ENCODE results near the gene IRF1. TPM values are rescaled to one million over a fixed set of nuclear protein-coding genes. Genes with fewer than 3 reads are reported as not detected.
A peak's percentile ranks its signal among the peaks of the same experiment; 100 is the strongest.

Gene IRF1
- total RNA-seq, 1 experiment from 2014 or later: 30.1 TPM

DNA sequence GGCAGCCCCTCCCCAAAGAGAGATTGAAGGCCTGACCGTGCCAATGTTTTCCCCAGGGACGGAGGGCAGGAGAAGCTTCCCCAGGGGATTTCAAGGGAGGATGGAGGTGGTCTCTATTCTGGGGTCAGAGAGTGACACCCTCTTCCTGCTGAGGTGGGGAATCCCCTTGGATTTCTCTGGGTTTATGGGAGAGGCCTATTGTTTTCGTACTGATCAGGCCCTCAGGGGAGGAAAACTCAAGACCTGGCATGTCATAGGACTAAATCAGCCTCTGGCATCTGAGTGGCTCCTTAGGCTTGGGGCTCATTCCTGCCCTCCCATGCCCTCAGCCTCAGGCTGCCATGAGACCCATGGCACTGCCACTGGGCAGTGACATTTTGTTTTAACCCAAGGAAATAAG, 44.6 kb downstream of the IRF1 start:
- TF ChIP-seq, protein P1, sequence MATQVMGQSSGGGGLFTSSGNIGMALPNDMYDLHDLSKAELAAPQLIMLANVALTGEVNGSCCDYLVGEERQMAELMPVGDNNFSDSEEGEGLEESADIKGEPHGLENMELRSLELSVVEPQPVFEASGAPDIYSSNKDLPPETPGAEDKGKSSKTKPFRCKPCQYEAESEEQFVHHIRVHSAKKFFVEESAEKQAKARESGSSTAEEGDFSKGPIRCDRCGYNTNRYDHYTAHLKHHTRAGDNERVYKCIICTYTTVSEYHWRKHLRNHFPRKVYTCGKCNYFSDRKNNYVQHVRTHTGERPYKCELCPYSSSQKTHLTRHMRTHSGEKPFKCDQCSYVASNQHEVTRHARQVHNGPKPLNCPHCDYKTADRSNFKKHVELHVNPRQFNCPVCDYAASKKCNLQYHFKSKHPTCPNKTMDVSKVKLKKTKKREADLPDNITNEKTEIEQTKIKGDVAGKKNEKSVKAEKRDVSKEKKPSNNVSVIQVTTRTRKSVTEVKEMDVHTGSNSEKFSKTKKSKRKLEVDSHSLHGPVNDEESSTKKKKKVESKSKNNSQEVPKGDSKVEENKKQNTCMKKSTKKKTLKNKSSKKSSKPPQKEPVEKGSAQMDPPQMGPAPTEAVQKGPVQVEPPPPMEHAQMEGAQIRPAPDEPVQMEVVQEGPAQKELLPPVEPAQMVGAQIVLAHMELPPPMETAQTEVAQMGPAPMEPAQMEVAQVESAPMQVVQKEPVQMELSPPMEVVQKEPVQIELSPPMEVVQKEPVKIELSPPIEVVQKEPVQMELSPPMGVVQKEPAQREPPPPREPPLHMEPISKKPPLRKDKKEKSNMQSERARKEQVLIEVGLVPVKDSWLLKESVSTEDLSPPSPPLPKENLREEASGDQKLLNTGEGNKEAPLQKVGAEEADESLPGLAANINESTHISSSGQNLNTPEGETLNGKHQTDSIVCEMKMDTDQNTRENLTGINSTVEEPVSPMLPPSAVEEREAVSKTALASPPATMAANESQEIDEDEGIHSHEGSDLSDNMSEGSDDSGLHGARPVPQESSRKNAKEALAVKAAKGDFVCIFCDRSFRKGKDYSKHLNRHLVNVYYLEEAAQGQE (IDR thresholded peaks at IDR 0.05; ENCODE audit: low read depth): no peak
- no peak for TF ChIP-seq POLR2AphosphoS5 (IDR thresholded peaks at IDR 0.05; ENCODE audit: low read depth, low read length)
- TF ChIP-seq RAD21 (IDR thresholded peaks at IDR 0.05; ENCODE audit: low read depth): no peak
- no peak for TF ChIP-seq FOSL1 (IDR thresholded peaks at IDR 0.05; ENCODE audit: low read depth)
- TF ChIP-seq SRF (IDR thresholded peaks at IDR 0.05; ENCODE audit: low read depth): no peak
- TF ChIP-seq ZFX (IDR thresholded peaks at IDR 0.05): no peak
- TF ChIP-seq, protein P2, sequence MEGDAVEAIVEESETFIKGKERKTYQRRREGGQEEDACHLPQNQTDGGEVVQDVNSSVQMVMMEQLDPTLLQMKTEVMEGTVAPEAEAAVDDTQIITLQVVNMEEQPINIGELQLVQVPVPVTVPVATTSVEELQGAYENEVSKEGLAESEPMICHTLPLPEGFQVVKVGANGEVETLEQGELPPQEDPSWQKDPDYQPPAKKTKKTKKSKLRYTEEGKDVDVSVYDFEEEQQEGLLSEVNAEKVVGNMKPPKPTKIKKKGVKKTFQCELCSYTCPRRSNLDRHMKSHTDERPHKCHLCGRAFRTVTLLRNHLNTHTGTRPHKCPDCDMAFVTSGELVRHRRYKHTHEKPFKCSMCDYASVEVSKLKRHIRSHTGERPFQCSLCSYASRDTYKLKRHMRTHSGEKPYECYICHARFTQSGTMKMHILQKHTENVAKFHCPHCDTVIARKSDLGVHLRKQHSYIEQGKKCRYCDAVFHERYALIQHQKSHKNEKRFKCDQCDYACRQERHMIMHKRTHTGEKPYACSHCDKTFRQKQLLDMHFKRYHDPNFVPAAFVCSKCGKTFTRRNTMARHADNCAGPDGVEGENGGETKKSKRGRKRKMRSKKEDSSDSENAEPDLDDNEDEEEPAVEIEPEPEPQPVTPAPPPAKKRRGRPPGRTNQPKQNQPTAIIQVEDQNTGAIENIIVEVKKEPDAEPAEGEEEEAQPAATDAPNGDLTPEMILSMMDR (IDR thresholded peaks at IDR 0.05 in 2 of 3, conservative IDR thresholded peaks at IDR 0.05 in 1 of 3; ENCODE audit: borderline replicate concordance in 1 of 3, insufficient read depth in 1 of 3, low read depth in 2 of 3, low read length in 2 of 3): no peak
- TF ChIP-seq TCF7L2 (IDR thresholded peaks at IDR 0.05; ENCODE audit: borderline replicate concordance, extremely low read depth, insufficient read depth, insufficient read length): no peak
- no peak for TF ChIP-seq YY1 (IDR thresholded peaks at IDR 0.05; ENCODE audit: extremely low read depth, insufficient replicate concordance, low read depth, low read length)
- TF ChIP-seq SP1 (IDR thresholded peaks at IDR 0.05; ENCODE audit: low read depth): no peak
- TF ChIP-seq EZH2phosphoT487 (IDR thresholded peaks at IDR 0.05; ENCODE audit: borderline replicate concordance): no peak
- no peak for TF ChIP-seq EZH2 (IDR thresholded peaks at IDR 0.05)
- no peak for TF ChIP-seq SIN3A (IDR thresholded peaks at IDR 0.05; ENCODE audit: low read depth)
- no peak for TF ChIP-seq JUND (IDR thresholded peaks at IDR 0.05)
- TF ChIP-seq, protein P3, sequence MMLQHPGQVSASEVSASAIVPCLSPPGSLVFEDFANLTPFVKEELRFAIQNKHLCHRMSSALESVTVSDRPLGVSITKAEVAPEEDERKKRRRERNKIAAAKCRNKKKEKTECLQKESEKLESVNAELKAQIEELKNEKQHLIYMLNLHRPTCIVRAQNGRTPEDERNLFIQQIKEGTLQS (IDR thresholded peaks at IDR 0.05): no peak
- Histone ChIP-seq H3K4me3 (replicated peaks in 1 of 2; ENCODE audit: low read depth in 1 of 2, low read length in 2 of 2) (no peak overlapping the region), H3K4me2 (ENCODE audit: low read length) (peak overlapping the region; percentile 60), H3K4me1 (ENCODE audit: control insufficient read depth in 1 of 2, insufficient read depth in 2 of 2, low read length in 2 of 2) (peaks cover 12 to 52% of the 10 kb centered on the region in 2 experiments), H3K9me3 (ENCODE audit: control insufficient read depth in 1 of 2, insufficient read depth in 1 of 2, low read depth in 1 of 2, low read length in 2 of 2) (no peaks in the 10 kb centered on the region), H3K36me3 (ENCODE audit: control insufficient read depth in 1 of 2, insufficient read depth in 2 of 2, low read length in 2 of 2) (no peaks in the 10 kb centered on the region), H3K27me3 (ENCODE audit: insufficient read depth, low read length) (no peaks in the 10 kb centered on the region), H3K79me2 (ENCODE audit: insufficient read depth, low read length) (no peaks in the 10 kb centered on the region), H4K20me1 (ENCODE audit: insufficient read depth) (no peaks in the 10 kb centered on the region), H3K9ac (ENCODE audit: low read length) (peak overlapping the region; percentile 43), H3K27ac (ENCODE audit: low read depth, low read length) (0 out of 2 replicates have a peak overlapping the region, but pooled peaks have one; percentile 4), H2AFZ (ENCODE audit: low read depth, low read length, poor library complexity, severe bottlenecking) (no peak overlapping the region), H3K9me2 (ENCODE audit: insufficient read depth) (no peaks in the 10 kb centered on the region)
- intact Hi-C loops (cut with micrococcal nuclease): no loop called here
- ChIA-PET CTCF (no interaction called here), POLR2A (no interaction called here), RAD21 (ENCODE audit: low non-redundant PET in 1 of 2, low total read pairs in 2 of 2, uncharacterized antibody in 2 of 2, unreplicated experiment in 2 of 2) (no interaction called here)
- BruUV-seq (replicated peaks): no TSS peak
- no peak for ATAC-seq
- DNase-seq (ENCODE audit: low read depth, low spot score): no peak

Measured in HCT116 (cell line).